ENCODE data around the gene ARHGAP30. TPM values are rescaled to one million over a fixed set of nuclear protein-coding genes. Genes with fewer than 3 reads are reported as not detected.

ARHGAP30 gene
- total and polyA plus RNA-seq, 2 of the 8 experiments (the other 6 are each of a cell fraction or from before 2014, with no cell fraction given): 0.27 to 0.39 TPM

DNA sequence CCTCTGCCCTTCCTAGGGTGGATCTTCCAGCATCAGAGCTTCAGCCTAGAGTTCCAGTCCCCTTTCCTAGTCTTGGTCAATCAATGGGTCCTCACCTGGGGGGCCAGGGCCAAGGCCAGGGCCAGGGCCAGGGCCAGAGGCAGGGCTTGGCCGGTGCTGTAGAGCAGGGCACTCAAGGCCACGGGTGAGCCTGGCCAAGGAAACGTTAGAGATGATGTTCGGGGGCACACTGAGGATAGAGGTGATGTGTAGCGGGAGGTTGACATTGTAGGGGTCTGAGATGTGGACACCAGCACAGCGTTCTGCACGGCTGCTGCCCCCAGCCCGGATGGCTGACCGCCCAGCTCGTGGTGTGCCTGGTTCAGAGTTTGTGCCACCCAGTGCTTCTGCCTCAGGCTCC, 18.5 kb downstream of the ARHGAP30 start:
- no peak overlapping the region for H2BK20ac ChIP-seq (ENCODE audit: low read length)
- H3K79me2 ChIP-seq (ENCODE audit: control insufficient read depth in 1 of 2, insufficient read depth in 2 of 2, low read length in 2 of 2): no peaks in the 10 kb centered on the region
- peaks cover 0 to 3% (median 1%) of the 10 kb centered on the region in 4 experiments; a peak in 2 of 7 replicates for H3K4me1 ChIP-seq (replicated peaks in 1 of 4; ENCODE audit: control insufficient read depth in 3 of 4, insufficient read depth in 4 of 4, low read length in 3 of 4)
- H3K9ac ChIP-seq (replicated peaks in 1 of 4; ENCODE audit: extremely low read depth in 1 of 4, low read depth in 3 of 4, low read length in 3 of 4): no peak overlapping the region
- no peak overlapping the region for H3K18ac ChIP-seq (ENCODE audit: extremely low read depth, low read length)
- H2BK12ac ChIP-seq (ENCODE audit: low read depth, low read length): no peak overlapping the region
- H4K8ac ChIP-seq (ENCODE audit: extremely low read depth, insufficient read depth, low read length): no peak overlapping the region
- H3K56ac ChIP-seq (replicated peaks; ENCODE audit: insufficient read length, low read depth, low read length): no peak overlapping the region
- no peak overlapping the region for H4K5ac ChIP-seq (ENCODE audit: insufficient read length, low read depth, low read length)
- H2AFZ ChIP-seq (ENCODE audit: low read length): no peak overlapping the region
- no peak overlapping the region for H3K4me2 ChIP-seq (ENCODE audit: insufficient read depth in 1 of 2, low read depth in 2 of 2, low read length in 2 of 2)
- H4K20me1 ChIP-seq (replicated peaks in 1 of 2; ENCODE audit: control insufficient read depth in 1 of 2, insufficient read depth in 2 of 2, low read length in 2 of 2): no peaks in the 10 kb centered on the region
- H3K23me2 ChIP-seq (ENCODE audit: low read depth, low read length): no peaks in the 10 kb centered on the region; the same call in 1 of the 2 replicates
- H3K9me3 ChIP-seq (ENCODE audit: insufficient read depth in 2 of 2, low read depth in 1 of 2, low read length in 1 of 2): peaks cover 0 to 12% of the 10 kb centered on the region in 2 experiments; a peak in 1 of 4 replicates
- ChIA-PET CTCF (ENCODE audit: partially characterized antibody) (interaction anchor here (0.7 to 1.8 kb wide), 7 partner anchors 10 to 217 kb away, joined by 3 to 7 read pairs (median 3); partner anchors contain the start of gene ITLN1), POLR2A (ENCODE audit: partially characterized antibody) (interaction anchor here (0.8 to 1.3 kb wide), 3 partner anchors 11 to 49 kb away, joined by 3 to 4 read pairs (median 3); no protein-coding TSS in a partner anchor)
- H3K27ac ChIP-seq (ENCODE audit: low read depth, low read length): no peak overlapping the region
- TF ChIP-seq RFX5 (IDR thresholded peaks at IDR 0.05; ENCODE audit: borderline replicate concordance, low read depth, low read length) (no peak), RBBP5 (IDR thresholded peaks at IDR 0.05; ENCODE audit: borderline replicate concordance, low read depth, low read length) (no peak), CBX5 (IDR thresholded peaks at IDR 0.05; ENCODE audit: low read depth, low read length) (no peak), CTBP2 (IDR thresholded peaks at IDR 0.05; ENCODE audit: borderline replicate concordance, insufficient read depth, insufficient read length, low read length) (no peak), PHF8 (conservative IDR thresholded peaks at IDR 0.05; ENCODE audit: low read depth, low read length) (no peak), TAF1 (IDR thresholded peaks at IDR 0.05; ENCODE audit: low read depth, low read length) (no peak), KDM1A (IDR thresholded peaks at IDR 0.05; ENCODE audit: borderline replicate concordance, low read length) (no peak)
- peaks cover 0 to 17% (median 8%) of the 10 kb centered on the region in 4 experiments; a peak in 6 of 7 replicates for H3K27me3 ChIP-seq (replicated peaks in 1 of 4; ENCODE audit: control insufficient read depth in 3 of 4, extremely low read depth in 1 of 4, insufficient read depth in 3 of 4, low read length in 3 of 4)
- H2AK5ac ChIP-seq (ENCODE audit: low read depth, low read length): no peak overlapping the region
- H3K14ac ChIP-seq (ENCODE audit: insufficient read length): no peak overlapping the region
- no peak overlapping the region for H3K4me3 ChIP-seq (ENCODE audit: extremely low read depth in 1 of 4, insufficient read depth in 2 of 4, low read depth in 3 of 4, low read length in 4 of 4)
- no peak overlapping the region for H3K4ac ChIP-seq (replicated peaks; ENCODE audit: insufficient read length, low read depth, low read length)
- 85% methylated on average over 10 of the region's 10 CpGs; no CpG with 5 or more reads in 1 of the 2 experiments for WGBS, 2 experiments (ENCODE audit: extremely low coverage in 1 of 2, insufficient coverage in 1 of 2, insufficient read length in 1 of 2, insufficient replicate concordance in 2 of 2, low coverage in 1 of 2, low lambda C conversion rate in 2 of 2, missing lambda C conversion rate in 1 of 2)
- H2BK120ac ChIP-seq (replicated peaks; ENCODE audit: low read depth, low read length): no peak overlapping the region
- FAIRE-seq: no peak
- no peaks in the 10 kb centered on the region for H3K36me3 ChIP-seq (ENCODE audit: control insufficient read depth in 2 of 4, insufficient read depth in 4 of 4, low read length in 3 of 4)
- no peaks in the 10 kb centered on the region for H3K79me1 ChIP-seq (ENCODE audit: low read depth, low read length)
- H4K91ac ChIP-seq (replicated peaks; ENCODE audit: insufficient read length, low read length): no peak overlapping the region
- H3K23ac ChIP-seq (ENCODE audit: insufficient read length): no peak overlapping the region
- no peak overlapping the region for H2BK5ac ChIP-seq (ENCODE audit: low read depth, low read length)
- no peak overlapping the region for H2BK15ac ChIP-seq (ENCODE audit: low read length)
- DNase-seq (ENCODE audit: low read depth in 1 of 2, low spot score in 2 of 2): no peak

Measured in H1 (cell line).